CD4-positive, alpha-beta T cell treated with Interleukin-4 for 1 hour (primary cell): ENCODE measurements around the gene KIF17.
"Not testable (repeated sequence)": the region's sequence is repeated elsewhere in the genome, so short reads cannot be mapped to it uniquely, and the experiment has no call there.

Source experiments
- DNase-seq, 2 donors: peaks; one replicate each; pipeline ENCODE4 v3.0.0-alpha.2; 2020 to 2022

The KIF17 gene

GRCh38 chr1:20726932-20727745 is 9.3 kb upstream of the KIF17 start:
- no peak for DNase-seq

GRCh38 chr1:20726118-20726911 is 8.5 kb upstream of the KIF17 start:
- DNase-seq = no peak

- no peak for DNase-seq
Measured at GRCh38 chr1:20725189-20726117, 7.6 kb upstream of the KIF17 start.

DNA sequence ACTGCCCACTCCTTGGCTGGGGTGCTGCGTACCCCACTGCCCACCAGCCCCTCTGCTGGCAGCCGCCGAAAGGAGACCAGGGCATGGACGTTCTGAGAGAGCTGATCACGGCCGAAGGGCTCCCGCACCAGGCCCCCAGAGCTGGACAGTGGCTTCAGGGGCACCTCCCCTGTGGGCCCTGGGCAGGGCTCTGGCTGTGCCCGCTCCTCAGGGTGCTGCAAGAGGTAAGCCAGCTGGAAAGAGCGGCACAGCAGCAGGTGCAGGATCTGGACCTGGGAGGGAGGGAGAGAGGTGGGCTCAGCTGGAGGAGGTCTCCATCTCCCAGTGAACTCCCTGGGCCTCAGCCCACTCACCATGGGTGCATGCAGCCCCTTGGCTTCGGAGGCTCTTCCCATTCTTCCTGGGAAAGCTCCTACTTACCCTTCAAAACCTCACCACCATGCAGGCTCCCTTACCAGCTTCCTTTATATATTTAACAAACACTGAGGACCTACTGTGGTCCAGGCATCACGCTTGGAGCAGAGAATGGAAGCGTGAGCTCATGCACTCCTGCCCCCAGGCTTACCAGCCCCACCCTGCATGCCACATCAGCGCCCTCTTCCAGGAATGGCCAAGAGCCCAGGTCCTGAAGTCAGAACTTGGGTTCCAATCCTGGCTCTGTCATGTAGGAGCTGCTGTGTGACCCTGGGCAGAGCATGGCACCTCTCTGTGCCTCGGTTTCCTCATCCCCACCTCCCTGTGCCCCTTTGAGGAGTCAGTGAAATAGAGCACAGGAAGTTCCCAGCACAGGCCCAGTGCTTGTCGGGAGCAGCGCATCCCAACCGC is 6.8 kb upstream of the KIF17 start:
- no peak for DNase-seq

DNA sequence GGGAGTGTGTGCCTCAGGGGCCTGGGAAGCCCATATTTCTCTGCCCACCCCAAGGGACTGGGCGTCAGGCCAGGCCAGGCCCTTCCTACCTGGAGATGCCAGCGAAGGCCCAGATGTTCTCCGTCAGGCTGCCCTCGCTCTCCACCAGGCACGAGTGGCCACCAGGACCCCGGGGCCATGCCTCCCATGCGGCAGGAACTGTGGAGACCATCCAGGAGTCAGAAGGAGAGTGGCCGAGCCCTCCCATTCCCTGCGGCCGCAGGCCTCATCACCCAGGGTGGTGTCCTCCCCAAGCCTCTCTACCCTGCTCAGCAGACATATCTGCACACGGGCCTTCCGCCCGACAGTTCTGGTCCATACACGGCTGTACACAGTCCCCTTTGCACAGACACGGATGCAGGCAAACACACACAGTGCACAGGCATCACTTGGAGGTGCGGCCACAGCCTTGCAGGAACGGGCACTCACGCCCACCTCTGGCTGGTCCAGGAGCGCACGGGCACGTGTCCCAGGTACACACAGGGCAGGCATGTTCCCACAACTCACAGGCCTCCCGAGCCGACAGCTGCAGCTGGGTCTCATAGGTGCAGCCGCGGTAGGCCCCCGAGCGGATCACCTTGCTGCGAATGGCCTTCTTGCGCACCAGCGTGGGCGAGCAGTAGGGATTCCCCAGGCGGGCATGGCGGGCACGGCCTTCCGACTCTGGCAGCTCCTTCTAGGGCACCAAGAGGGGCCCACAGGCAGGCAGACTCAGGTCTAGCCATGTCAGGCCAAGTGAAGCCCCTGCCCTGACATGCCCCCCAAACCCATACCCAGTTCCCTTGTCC is 5.9 kb upstream of the KIF17 start:
- DNase-seq = no peak

- no peak for DNase-seq
Measured at GRCh38 chr1:20723159-20723536, 5.3 kb upstream of the KIF17 start.

GRCh38 chr1:20721117-20722061 is 3.6 kb upstream of the KIF17 start:
- no peak for DNase-seq

DNA sequence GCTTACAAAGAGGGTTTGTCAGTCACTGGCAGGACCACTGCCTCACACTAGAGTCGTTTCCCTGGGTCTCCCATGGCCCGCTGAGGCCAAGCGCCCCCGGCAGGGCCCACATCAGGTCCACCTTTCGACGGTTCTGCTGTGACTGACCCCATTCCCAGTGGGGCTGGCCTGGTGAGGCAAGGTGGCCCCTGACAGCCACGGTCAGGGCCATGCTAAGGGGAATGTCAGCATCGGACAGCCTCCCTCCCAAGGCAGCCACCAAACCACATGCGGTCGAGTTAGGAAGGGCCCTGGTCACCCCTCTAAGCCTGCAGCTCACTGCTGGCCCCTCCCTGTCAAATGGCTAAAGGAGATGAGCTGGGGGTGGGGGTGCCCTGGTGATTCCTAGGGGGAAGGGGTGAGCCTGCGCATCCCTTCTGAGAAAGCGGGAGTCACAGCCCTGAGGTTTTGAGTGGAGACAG is 2.9 kb upstream of the KIF17 start:
- no peak for DNase-seq

GRCh38 chr1:20719871-20720620 is 2.2 kb upstream of the KIF17 start:
- DNase-seq = no peak

DNA sequence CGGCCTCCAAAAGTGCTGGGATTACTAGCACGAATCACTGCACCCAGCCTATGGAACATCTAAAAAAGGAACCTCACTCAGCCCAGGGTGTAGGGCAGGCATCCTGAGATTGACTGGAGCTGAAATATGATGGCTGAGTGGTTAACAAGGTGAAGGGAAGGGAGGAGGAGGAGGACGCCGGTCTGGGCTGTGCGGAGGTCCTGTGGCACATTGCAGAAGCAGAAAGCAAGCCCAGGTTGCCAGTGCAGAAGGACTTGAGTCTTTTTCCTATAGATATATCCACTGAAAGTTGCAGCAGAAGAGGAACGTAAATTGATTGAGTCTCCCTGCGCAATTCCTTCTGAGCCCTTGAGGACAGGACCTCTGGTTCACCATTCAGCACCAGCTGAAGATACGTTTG is 1.5 kb upstream of the KIF17 start:
- no peak for DNase-seq

DNA sequence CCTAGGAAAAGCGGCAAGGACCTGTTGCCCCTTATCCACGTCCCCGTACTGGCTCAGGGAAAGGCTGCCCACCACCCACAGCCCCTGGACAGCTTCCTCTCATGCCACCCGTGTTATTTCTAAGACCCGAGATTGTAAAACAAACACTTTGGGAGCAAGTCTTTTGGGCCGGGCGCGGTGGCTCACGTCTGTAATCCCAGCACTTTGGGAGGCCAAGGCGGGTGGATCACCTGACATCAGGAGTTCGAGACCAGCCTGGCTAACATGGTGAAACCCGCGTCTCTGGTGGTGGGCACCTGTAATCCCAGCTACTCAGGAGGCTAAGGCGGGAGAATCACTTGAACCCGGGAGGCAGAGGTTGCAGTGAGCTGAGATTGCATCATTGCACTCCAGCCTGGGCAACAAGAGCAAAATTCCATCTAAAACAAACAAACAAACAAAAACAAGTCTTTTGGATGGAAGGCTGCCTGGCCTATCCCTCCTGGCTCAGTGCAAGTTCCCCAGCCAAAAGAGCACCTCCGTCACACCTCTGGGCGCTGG is 606 bp upstream of the KIF17 start:
- DNase-seq = not testable (repeated sequence)

- no peak for DNase-seq
Measured at GRCh38 chr1:20716232-20716631, 1.6 kb downstream of the KIF17 start.

GRCh38 chr1:20715406-20715805 is 2.4 kb downstream of the KIF17 start:
- DNase-seq = no peak

- no peak for DNase-seq
Measured at GRCh38 chr1:20713440-20713839, 4.4 kb downstream of the KIF17 start.

DNA sequence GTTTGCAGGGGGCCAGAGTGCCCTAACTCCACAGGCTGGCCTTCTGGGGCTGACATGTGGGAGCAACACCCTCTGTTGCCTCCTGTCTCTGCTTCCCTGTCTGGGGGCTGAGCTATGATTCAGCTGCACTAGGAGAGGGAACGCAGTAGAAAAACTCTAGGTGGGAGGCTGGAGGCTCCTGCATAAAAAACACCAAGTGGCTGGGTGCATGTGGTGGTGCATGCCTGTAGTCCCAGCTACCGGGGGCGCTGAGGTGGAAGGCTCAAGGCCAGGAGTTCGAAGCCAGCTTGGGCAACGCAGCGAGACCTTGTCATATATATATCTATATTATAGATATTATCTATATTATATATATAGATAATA is 5.6 kb downstream of the KIF17 start:
- DNase-seq = no peak

DNA sequence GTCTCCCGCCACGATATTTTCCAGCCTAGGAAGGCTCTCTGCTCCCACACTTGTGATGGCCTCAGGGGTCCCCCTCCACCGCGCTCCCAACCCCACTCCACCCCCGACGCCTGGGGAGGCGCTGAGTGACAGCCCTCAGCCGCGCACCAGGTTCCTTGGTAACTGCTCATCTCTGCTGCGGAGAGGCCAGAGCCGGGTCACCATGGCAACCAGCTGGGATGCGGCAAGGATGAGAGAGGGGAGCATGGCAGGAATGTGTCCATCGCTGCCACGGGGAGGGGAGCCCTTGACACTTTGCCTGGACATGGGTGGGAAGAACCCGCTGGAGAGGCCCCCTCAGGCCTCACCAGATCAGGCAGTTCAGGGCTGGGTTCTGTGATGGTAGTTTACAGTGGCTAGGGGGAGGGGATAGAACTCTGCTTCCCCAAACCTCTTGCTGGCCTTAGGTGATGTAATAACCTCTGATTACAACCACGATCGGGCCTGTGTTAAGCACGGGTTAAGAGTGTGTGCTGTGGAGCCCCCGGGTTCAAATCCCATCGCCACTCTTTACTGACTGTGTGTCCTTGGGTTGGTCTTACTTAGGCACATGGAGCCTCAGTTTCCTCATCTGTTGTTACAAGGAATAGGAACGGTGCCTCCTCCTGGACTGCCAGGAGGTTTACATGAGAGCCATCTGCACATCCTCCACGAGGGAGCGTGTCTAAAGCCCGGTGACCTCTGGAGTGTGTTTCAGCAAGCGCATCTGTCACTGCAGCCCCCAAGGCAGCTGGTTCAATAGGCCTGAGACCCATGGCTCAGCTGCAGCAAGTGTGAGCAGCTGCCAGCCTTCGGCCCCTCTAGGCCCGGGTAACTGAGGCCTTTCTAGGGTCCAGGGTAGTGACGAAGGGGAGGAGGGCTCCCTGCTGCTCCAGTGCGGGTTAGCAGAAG is 6.3 kb downstream of the KIF17 start:
- no peak for DNase-seq

DNA sequence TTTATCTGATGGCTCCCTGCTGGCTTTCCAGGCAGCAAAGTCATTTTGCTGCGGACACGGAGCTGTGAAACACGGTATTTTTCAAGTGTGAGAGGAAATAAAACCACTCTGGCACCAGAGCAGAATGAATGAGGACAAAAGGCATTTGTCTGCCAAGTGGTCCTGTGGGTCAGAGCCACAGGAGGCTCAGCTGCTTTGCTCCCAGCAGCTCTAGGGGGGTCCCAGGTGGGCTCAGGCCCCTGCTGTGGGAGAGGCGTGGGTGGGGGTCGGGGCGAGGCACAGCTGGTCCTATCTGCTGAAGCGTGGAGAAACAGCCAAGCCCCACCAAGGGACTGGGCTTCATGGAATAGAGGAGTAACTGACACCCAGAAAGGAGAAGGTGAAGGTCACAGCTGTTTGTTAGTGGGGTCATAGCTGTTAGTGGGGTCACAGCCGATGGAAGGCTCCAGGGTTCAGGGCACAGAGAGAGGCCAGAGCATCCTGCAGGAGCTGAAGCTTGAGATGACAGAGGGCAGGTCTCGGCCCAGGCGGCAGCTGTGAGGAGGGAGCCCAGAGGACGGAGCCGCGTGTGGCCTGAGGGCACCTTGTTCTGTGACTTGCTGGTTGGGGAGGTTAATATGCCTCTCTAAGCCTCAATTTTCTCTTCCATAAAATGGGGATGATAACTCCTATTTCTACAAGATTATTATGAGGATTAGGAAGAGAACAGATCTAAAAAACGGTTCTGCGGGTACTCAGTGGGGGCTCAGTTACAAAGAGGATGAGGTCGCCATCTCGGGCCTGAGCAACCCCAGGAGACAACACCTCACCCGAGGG is 7.1 kb downstream of the KIF17 start:
- no peak for DNase-seq
